Epithelial cell of proximal tubule (primary cell): Measurements from ENCODE around the gene SWSAP1. TPM values are rescaled to one million over a fixed set of nuclear protein-coding genes. Genes with fewer than 3 reads are reported as not detected.

ENCODE experiments used
- DNase-seq: peaks from one replicate; pipeline ENCODE4 v3.0.0-alpha.2; 2011; ENCODE audit warnings: low read depth
- H3K4me3 ChIP-seq: 2 replicates; pipeline ENCODE4 v1.5.1; 2011; ENCODE audit warnings: low read depth, mild to moderate bottlenecking, low read length
- CTCF ChIP-seq: conservative IDR thresholded peaks from 2 replicates; pipeline ENCODE4 v1.5.1; 2012; ENCODE audit warnings: low read depth, mild to moderate bottlenecking, low read length
- total RNA-seq: library from RNA; depleted of rRNA; stranded (reverse); fragments of >200 nt; gene quantifications from 2 replicates; pipeline ENCODE4 v1.2.3, GENCODE V29; 2015

The SWSAP1 gene
- total RNA-seq, 1 donor from 2014 or later, result 1.2 TPM

GRCh38 chr19:11356676-11357550, 17.6 kb upstream of the SWSAP1 start:
- no peak overlapping the region for H3K4me3 ChIP-seq
- DNase-seq, result no peak
- TF ChIP-seq CTCF, result no peak

GRCh38 chr19:11359421-11359820, 15.0 kb upstream of the SWSAP1 start:
- H3K4me3 ChIP-seq, result no peak overlapping the region
- TF ChIP-seq CTCF, result no peak
- no peak for DNase-seq

- no peak overlapping the region for H3K4me3 ChIP-seq
- no peak for TF ChIP-seq CTCF
- DNase-seq, result no peak
Observed at GRCh38 chr19:11361037-11361770, 13.3 kb upstream of the SWSAP1 start.

DNA sequence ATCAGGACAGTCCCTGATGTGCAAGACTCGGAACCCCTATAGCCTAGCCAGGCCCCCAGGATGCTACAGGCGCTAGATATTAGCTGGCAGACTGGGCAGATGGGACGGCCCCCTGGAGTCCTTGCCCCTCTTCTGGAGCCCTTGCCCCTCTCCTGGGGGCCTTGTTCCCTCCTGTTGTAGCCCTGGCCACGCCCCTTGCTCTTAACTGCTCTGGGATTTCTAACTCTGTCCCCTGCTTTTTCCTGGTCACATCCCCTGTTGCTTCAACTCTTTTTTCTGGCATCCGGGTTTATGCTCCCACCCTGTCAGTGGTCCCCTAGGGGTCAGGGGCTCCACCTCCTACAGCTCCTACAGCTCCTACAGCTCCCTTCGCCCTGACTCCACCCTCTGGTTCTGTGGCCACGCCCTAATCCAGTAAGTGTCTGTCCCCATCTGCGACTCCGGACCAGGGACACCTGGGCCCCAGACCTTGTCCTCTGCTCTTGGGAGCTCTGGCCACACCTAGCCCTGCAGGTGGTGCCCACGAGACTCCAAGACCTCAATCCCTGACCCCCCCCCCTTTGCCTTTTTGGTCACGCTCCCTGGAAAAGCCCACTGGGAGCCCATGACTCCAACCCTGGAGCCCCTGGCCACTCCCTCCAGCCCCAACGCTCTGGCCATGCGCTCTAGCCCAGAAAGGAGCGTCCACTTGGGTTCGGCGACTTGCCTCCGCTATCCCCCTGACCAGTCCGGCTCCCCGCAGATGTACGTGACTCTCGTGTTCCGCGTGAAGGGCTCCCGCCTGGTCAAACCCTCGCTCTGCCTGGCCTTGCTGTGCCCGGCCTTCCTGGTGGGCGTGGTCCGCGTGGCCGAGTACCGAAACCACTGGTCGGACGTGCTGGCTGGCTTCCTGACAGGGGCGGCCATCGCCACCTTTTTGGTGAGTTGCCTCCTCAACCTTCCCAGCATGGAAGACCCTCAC, 12.4 kb upstream of the SWSAP1 start:
- no peak for DNase-seq
- H3K4me3 ChIP-seq, result no peak overlapping the region
- no peak for TF ChIP-seq CTCF

DNA sequence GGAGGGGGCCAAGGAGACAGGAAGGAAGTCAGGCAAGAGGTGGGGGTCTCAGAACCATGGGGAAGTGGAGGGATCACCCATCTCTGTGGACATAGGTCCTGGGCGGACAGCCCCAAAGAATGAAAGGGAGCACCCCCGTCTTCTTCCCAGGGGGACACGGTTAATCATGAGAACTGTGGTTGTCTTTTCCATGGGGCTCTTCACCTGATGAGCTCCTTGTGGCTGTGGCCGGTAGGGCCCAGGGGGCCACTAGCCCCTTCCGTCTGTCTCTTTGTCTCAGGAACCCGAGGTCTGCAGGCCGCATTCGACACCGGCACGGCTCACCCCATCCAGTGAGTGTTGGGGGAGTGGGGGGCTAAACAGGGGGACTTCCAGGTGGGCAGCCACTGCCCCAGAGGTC, 10.6 kb upstream of the SWSAP1 start:
- no peak overlapping the region for H3K4me3 ChIP-seq
- no peak for DNase-seq
- no peak for TF ChIP-seq CTCF

DNA sequence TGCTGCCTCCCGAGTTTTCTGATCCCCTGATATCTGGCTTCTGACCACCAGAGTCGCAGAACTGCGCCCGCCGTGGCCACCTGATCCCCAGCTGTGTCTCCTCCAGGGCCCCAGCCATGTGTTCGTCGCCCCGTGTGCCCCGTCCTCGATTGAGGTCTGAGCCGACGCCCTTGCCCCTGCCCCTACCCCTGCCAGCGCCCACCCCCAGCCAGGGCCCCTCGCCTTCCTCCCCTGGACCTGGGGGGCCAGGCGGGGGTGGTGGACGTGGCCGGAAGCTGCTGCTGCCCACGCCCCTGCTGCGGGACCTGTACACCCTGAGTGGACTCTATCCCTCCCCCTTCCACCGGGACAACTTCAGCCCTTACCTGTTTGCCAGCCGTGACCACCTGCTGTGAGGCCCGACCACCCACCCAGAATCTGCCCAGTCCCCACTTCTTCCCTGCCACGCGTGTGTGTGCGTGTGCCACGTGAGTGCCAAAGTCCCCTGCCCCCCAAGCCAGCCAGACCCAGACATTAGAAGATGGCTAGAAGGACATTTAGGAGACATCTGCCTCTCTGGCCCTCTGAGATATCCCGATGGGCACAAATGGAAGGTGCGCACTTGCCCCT, 10.1 kb upstream of the SWSAP1 start:
- TF ChIP-seq CTCF, result no peak
- no peak overlapping the region for H3K4me3 ChIP-seq
- DNase-seq, result no peak
